Measurements from ENCODE around the gene VWA5B2. TPM values are rescaled to one million over a fixed set of nuclear protein-coding genes. Genes with fewer than 3 reads are reported as not detected.

VWA5B2 gene
- total and polyA plus RNA-seq, 9 of the 15 experiments (the other 6 are each of a cell fraction or from before 2014, with no cell fraction given): 0.04 TPM; not detected in 8

DNA sequence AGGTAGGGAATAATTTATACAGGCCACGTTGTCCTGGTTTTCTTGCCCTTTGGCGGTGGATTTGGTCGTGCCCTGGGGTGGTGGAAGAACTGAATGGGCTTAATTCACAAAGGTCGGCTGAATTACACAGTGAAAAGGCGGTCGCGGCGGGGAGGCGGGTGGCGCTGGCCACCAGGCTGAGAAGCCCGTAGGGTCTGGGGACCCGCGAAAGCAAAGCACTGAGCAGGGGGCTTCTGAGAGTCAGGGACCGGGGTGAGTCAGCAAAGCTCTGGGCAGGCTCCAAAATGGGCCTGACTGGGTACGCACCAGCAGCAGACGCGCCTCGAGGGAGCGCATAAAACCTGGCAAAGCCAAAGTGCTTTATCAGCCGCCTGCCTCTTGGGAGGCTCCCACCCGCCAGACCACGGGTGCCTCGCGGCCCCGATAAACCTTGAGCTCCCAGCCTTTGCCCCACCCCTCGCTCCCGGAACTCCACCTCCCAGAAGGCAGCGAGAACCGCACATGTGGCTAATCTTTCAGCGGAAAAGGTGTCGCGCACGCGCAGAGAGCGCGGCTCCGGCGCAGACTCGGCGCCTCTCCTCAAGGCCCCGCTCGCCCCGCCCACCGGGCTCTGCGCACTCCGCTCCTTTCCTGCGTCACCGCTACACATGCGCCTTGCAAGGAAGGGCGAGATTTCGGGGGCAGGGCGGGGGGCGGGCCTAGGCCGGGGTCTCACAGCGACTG is 43.8 kb upstream of the VWA5B2 start (continued):
- TF ChIP-seq, protein P1, sequence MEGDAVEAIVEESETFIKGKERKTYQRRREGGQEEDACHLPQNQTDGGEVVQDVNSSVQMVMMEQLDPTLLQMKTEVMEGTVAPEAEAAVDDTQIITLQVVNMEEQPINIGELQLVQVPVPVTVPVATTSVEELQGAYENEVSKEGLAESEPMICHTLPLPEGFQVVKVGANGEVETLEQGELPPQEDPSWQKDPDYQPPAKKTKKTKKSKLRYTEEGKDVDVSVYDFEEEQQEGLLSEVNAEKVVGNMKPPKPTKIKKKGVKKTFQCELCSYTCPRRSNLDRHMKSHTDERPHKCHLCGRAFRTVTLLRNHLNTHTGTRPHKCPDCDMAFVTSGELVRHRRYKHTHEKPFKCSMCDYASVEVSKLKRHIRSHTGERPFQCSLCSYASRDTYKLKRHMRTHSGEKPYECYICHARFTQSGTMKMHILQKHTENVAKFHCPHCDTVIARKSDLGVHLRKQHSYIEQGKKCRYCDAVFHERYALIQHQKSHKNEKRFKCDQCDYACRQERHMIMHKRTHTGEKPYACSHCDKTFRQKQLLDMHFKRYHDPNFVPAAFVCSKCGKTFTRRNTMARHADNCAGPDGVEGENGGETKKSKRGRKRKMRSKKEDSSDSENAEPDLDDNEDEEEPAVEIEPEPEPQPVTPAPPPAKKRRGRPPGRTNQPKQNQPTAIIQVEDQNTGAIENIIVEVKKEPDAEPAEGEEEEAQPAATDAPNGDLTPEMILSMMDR (IDR thresholded peaks at IDR 0.05 in 2 of 3, conservative IDR thresholded peaks at IDR 0.05 in 1 of 3; ENCODE audit: insufficient read depth in 2 of 3, low read depth in 1 of 3, low read length in 3 of 3): 0 out of 6 replicates have a peak, but pooled peaks of 1 of the 3 experiments have one; percentile 0
- TF ChIP-seq RNF2 (IDR thresholded peaks at IDR 0.05): peak; percentile 88
- peak; percentile 44; the same call in 1 of the 2 replicates for TF ChIP-seq SAFB (IDR thresholded peaks at IDR 0.05; ENCODE audit: borderline replicate concordance, low read depth, low read length)
- TF ChIP-seq POLR2B (IDR thresholded peaks at IDR 0.05; ENCODE audit: low read depth, partially characterized antibody): peak; percentile 93
- peak; percentile 92 for TF ChIP-seq SETDB1 (IDR thresholded peaks at IDR 0.05; ENCODE audit: low read length)
- peak; percentile 89 for TF ChIP-seq LCOR (CRISPR knock-in tag; IDR thresholded peaks at IDR 0.05)
- peak; percentile 63 for TF ChIP-seq GABPA (tag; conservative IDR thresholded peaks at IDR 0.05; ENCODE audit: low read depth)
- TF ChIP-seq, protein P2, sequence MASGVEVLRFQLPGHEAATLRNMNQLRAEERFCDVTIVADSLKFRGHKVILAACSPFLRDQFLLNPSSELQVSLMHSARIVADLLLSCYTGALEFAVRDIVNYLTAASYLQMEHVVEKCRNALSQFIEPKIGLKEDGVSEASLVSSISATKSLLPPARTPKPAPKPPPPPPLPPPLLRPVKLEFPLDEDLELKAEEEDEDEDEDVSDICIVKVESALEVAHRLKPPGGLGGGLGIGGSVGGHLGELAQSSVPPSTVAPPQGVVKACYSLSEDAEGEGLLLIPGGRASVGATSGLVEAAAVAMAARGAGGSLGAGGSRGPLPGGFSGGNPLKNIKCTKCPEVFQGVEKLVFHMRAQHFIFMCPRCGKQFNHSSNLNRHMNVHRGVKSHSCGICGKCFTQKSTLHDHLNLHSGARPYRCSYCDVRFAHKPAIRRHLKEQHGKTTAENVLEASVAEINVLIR (CRISPR knock-in tag; IDR thresholded peaks at IDR 0.05): peak; percentile 46; the same call in 1 of the 2 replicates
- TF ChIP-seq CXXC5 (CRISPR knock-in tag; IDR thresholded peaks at IDR 0.05): peak; percentile 92
- peak; percentile 95 for TF ChIP-seq SP1 (CRISPR knock-in tag; IDR thresholded peaks at IDR 0.05)
- TF ChIP-seq MEIS2 (IDR thresholded peaks at IDR 0.05; ENCODE audit: partially characterized antibody): peak; percentile 100
- peak; percentile 41; the same call in 1 of the 2 replicates for TF ChIP-seq PHF8 (IDR thresholded peaks at IDR 0.05; ENCODE audit: borderline replicate concordance, low read length)
- TF ChIP-seq ZNF507 (tag; conservative IDR thresholded peaks at IDR 0.05): no peak
- no peak for TF ChIP-seq ZNF212 (CRISPR knock-in tag; IDR thresholded peaks at IDR 0.05)
- TF ChIP-seq ETV5 (CRISPR knock-in tag; IDR thresholded peaks at IDR 0.05; ENCODE audit: low read depth): no peak; the same call in 1 of the 2 replicates
- peak; percentile 95 for TF ChIP-seq POLR2AphosphoS2 (IDR thresholded peaks at IDR 0.05; ENCODE audit: low read length)
- peak; percentile 36; the same call in 1 of the 2 replicates for TF ChIP-seq GATAD2B (IDR thresholded peaks at IDR 0.05; ENCODE audit: borderline replicate concordance)
- peak; percentile 72 for TF ChIP-seq CTBP1 (IDR thresholded peaks at IDR 0.05; ENCODE audit: borderline replicate concordance)
- no peak for TF ChIP-seq ZNF124 (CRISPR knock-in tag; IDR thresholded peaks at IDR 0.05)
- 0 out of 2 replicates have a peak, but pooled peaks have one; percentile 14 for TF ChIP-seq MBD2 (IDR thresholded peaks at IDR 0.05; ENCODE audit: borderline replicate concordance, low read depth)
- TF ChIP-seq, protein P3, sequence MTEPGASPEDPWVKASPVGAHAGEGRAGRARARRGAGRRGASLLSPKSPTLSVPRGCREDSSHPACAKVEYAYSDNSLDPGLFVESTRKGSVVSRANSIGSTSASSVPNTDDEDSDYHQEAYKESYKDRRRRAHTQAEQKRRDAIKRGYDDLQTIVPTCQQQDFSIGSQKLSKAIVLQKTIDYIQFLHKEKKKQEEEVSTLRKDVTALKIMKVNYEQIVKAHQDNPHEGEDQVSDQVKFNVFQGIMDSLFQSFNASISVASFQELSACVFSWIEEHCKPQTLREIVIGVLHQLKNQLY (CRISPR knock-in tag; conservative IDR thresholded peaks at IDR 0.05): no peak
- TF ChIP-seq, protein P4, sequence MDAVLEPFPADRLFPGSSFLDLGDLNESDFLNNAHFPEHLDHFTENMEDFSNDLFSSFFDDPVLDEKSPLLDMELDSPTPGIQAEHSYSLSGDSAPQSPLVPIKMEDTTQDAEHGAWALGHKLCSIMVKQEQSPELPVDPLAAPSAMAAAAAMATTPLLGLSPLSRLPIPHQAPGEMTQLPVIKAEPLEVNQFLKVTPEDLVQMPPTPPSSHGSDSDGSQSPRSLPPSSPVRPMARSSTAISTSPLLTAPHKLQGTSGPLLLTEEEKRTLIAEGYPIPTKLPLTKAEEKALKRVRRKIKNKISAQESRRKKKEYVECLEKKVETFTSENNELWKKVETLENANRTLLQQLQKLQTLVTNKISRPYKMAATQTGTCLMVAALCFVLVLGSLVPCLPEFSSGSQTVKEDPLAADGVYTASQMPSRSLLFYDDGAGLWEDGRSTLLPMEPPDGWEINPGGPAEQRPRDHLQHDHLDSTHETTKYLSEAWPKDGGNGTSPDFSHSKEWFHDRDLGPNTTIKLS (IDR thresholded peaks at IDR 0.05; ENCODE audit: borderline replicate concordance, low read depth): peak; percentile 85
- no peak for TF ChIP-seq HDAC6 (IDR thresholded peaks at IDR 0.05; ENCODE audit: low read depth, low read length)
- 0 out of 2 replicates have a peak, but pooled peaks have one; percentile 6 for TF ChIP-seq ZNF134 (CRISPR knock-in tag; conservative IDR thresholded peaks at IDR 0.05)

Measured in K562 (cell line).